ENCODE data around the gene ALDH2. TPM values are rescaled to one million over a fixed set of nuclear protein-coding genes. Genes with fewer than 3 reads are reported as not detected.
"Not testable (repeated sequence)": the region's sequence is repeated elsewhere in the genome, so short reads cannot be mapped to it uniquely, and the experiment has no call there.

The ALDH2 gene
- total and polyA plus RNA-seq, 12 donors, result 60.6 to 403 (median 318) TPM

DNA sequence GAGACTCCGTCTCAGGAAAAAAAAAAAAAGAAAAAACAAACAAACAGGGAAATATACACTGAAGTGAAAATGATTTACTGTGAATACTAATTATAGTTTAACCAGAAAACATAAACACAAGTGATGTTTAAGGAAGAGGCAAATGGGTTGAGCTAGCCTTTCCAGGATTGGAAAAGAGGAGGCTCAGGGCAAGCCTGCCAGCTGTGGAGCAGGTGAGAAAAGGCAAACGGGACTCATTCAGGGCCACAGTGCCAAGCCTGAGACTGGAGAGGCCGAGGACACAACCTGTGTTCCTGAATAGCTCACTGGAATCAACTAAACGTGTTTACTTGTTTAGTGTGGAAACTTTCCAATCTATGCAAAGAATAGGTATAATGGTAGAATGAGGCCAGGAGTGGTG is 39.6 kb downstream of the ALDH2 start:
- DNase-seq (no peak), ATAC-seq (no peak)
- TF ChIP-seq CTCF (IDR thresholded peaks at IDR 0.05), result no peak
- Histone ChIP-seq H3K9me3 (no peaks in the 10 kb centered on the region), H3K4me3 (no peak overlapping the region), H3K4me1 (no peaks in the 10 kb centered on the region), H3K27ac (no peak overlapping the region), H3K27me3 (no peaks in the 10 kb centered on the region), H3K36me3 (peaks cover 0 to 100% (median 45%) of the 10 kb centered on the region in 9 donors)
- intact Hi-C loops (cut with DNase I), result no loop called here
- 89 to 94% methylated on average over 4 of the region's 4 CpGs for WGBS, 2 donors

DNA sequence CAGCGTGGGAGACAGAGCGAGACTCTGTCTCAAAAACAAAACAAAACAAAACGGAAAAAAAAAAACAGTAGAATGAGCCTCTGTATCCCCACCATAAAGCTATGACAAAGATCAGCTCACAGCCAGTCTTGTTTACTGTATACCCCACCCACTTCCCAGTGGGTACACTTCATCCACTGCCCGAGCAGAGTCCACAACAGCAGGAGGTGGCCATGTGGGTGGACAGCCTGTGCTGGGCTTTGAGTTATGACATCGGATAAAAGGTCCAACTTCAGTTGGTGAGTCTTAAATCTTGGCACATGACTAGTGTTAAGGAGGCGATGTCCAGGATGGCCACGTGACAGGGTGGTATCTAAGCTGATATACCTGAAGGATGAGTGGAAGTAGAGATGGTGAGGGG is 40.5 kb downstream of the ALDH2 start:
- no peaks in the 10 kb centered on the region for H3K27me3 ChIP-seq
- peaks cover 0 to 100% (median 45%) of the 10 kb centered on the region in 9 donors for H3K36me3 ChIP-seq
- H3K9me3 ChIP-seq, result no peaks in the 10 kb centered on the region
- no peak overlapping the region for H3K4me3 ChIP-seq
- no peak for TF ChIP-seq CTCF (IDR thresholded peaks at IDR 0.05)
- 85 to 89% methylated on average over 7 of the region's 7 CpGs for WGBS, 2 donors
- H3K27ac ChIP-seq, result no peak overlapping the region
- ATAC-seq, result peak in 1 of 8 donors; percentile 51
- no peaks in the 10 kb centered on the region for H3K4me1 ChIP-seq
- intact Hi-C loops (cut with DNase I), result no loop called here
- no peak for DNase-seq

- peaks cover 0 to 47% (median 16%) of the 10 kb centered on the region in 9 donors for H3K36me3 ChIP-seq
- peak; percentile 52 to 76 for DNase-seq
- 15 to 16% methylated on average over 13 of the region's 13 CpGs for WGBS, 2 donors
- H3K27ac ChIP-seq, result peak overlapping the region in 1 of 10 donors; percentile 22
- intact Hi-C loops (cut with DNase I), result loop anchor here (1.0 to 5.0 kb wide), 4 partner anchors 60 to 61 kb away; no protein-coding TSS in a partner anchor
- H3K27me3 ChIP-seq, result no peaks in the 10 kb centered on the region
- H3K4me1 ChIP-seq, result peaks cover 0 to 8% (median 4%) of the 10 kb centered on the region in 9 donors
- H3K9me3 ChIP-seq, result no peaks in the 10 kb centered on the region
- no peak overlapping the region for H3K4me3 ChIP-seq
- ATAC-seq, result peak; percentile 86 to 95 (median 88)
- peak; percentile 68 to 87 (median 80) for TF ChIP-seq CTCF (IDR thresholded peaks at IDR 0.05)
Observed at GRCh38 chr12:111812881-111813741, 46.4 kb downstream of the ALDH2 start.

GRCh38 chr12:111816065-111816615 is 49.4 kb downstream of the ALDH2 start:
- no peak for ATAC-seq

DNA sequence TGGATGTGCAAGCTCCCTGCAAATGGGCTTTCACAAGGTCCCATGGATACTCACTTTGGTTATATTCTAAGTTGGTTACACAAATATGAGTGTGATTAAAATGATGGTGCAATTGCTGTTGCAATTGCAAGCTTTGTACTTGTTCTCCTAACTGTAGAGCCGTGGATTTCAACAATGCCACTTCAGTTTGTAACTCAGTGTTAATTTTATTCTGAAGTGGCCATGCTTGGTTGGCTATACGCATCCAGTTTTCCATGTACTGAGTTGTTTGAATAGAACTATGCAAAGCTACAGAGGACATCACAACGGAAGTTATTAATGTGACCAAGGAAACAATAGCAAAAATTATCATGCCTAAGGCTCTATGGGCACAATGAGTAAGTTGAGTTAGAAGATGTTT is 50.2 kb downstream of the ALDH2 start:
- H3K27me3 ChIP-seq; DNase-seq; H3K36me3 ChIP-seq; intact Hi-C loops (cut with DNase I); H3K27ac ChIP-seq; ATAC-seq; H3K4me3 ChIP-seq; H3K9me3 ChIP-seq: not testable (repeated sequence)
- H3K4me1 ChIP-seq, result peaks cover 0 to 14% (median 4%) of the 10 kb centered on the region in 9 donors
- WGBS, 2 donors, result 89 to 94% methylated on average over 3 of the region's 3 CpGs

More at GRCh38 chr12:111816065-111816615, 49.4 kb downstream of the ALDH2 start:
- WGBS, 2 donors, result 77% methylated on average over 6 of the region's 6 CpGs
- H3K27me3 ChIP-seq, result no peaks in the 10 kb centered on the region
- intact Hi-C loops (cut with DNase I), result no loop called here
- TF ChIP-seq CTCF (IDR thresholded peaks at IDR 0.05), result no peak
- peaks cover 0 to 17% (median 0%) of the 10 kb centered on the region in 9 donors for H3K36me3 ChIP-seq
- no peaks in the 10 kb centered on the region for H3K9me3 ChIP-seq
- no peak overlapping the region for H3K27ac ChIP-seq
- no peak overlapping the region for H3K4me3 ChIP-seq
- peaks cover 0 to 14% (median 4%) of the 10 kb centered on the region in 9 donors for H3K4me1 ChIP-seq
- no peak for DNase-seq

Measured in heart right ventricle (tissue), 16 donors.